Esophagus muscularis mucosa (tissue), 4 donors: Measurements from ENCODE around the gene TFRC. TPM values are rescaled to one million over a fixed set of nuclear protein-coding genes. Genes with fewer than 3 reads are reported as not detected.

ENCODE experiments used
- DNase-seq: peaks from one replicate; pipeline ENCODE4 v3.0.0-alpha.2; 2017; ENCODE audit errors: extremely low spot score
- H3K27ac ChIP-seq, 4 donors: fragments of 200-600 bp; sonication (generic); replicated peaks in 1 of 4; 1 replicate in 3 of 4; 2 replicates in 1 of 4; pipeline ENCODE4 v1.5.1; 2016 to 2019; ENCODE audit warnings: mild to moderate bottlenecking in 1 of 4
- H3K27me3 ChIP-seq, 4 donors: fragments of 200-600 bp; sonication (generic); one replicate each; pipeline versions ENCODE4 v1.5.1 to v1.6.0; 2016 to 2019
- H3K36me3 ChIP-seq, 4 donors: fragments of 200-600 bp; sonication (generic); one replicate each; pipeline ENCODE4 v1.5.1; 2016 to 2019
- H3K4me1 ChIP-seq, 4 donors: fragments of 200-600 bp; sonication (generic); one replicate each; pipeline ENCODE4 v1.5.1; 2016 to 2019
- H3K4me3 ChIP-seq, 4 donors: fragments of 200-600 bp; sonication (generic); 1 replicate in 2 of 4; 2 replicates in 2 of 4; pipeline ENCODE4 v1.5.1; 2016 to 2019; ENCODE audit warnings: mild to moderate bottlenecking in 4 of 4, moderate library complexity in 1 of 4
- H3K9me3 ChIP-seq, 4 donors: fragments of 200-600 bp; sonication (generic); 1 replicate in 3 of 4; 2 replicates in 1 of 4; pipeline ENCODE4 v1.5.1; 2016 to 2019
- EP300 ChIP-seq: sonication (generic); formaldehyde crosslinking; IDR thresholded peaks from one replicate; pipeline ENCODE4 v1.6.1; 2017; ENCODE audit warnings: antibody characterized with exemption
- POLR2A ChIP-seq: fragments of 450-650 bp; IDR thresholded peaks from one replicate; pipeline ENCODE4 v1.6.1; 2017; ENCODE audit warnings: antibody characterized with exemption, moderate library complexity, mild to moderate bottlenecking, low read depth
- POLR2AphosphoS5 ChIP-seq, 2 donors: sonication (generic); formaldehyde crosslinking; IDR thresholded peaks; one replicate each; pipeline ENCODE4 v1.6.1; 2017; ENCODE audit warnings: antibody characterized with exemption in 2 of 2
- WGBS: methylation state at CpG from one replicate; pipeline ENCODE4 v1.1.5; 2018; 5-methylcytosine and 5-hydroxymethylcytosine counted together
- intact Hi-C: fragments of 100-400 bp; cut with DNase I; formaldehyde crosslinking; loops from one replicate; pipeline ENCODE4 v1.15.1; 2023
- total RNA-seq, 4 donors: library from RNA; depleted of rRNA; stranded (reverse); fragments of >200 nt; gene quantifications; one replicate each; pipeline versions ENCODE4 v1.1.0 to v1.2.1, GENCODE V29; 2016
- TF ChIP-seq, protein P1 (sequence below), 3 experiments: fragments of 200-600 bp in 2 of 3; fragments of 450-650 bp in 1 of 3; sonication (generic) in 2 of 3; IDR thresholded peaks; one replicate each; pipeline ENCODE4 v1.5.1; 2017 to 2019; ENCODE audit warnings: antibody characterized with exemption in 3 of 3, mild to moderate bottlenecking in 2 of 3, moderate library complexity in 1 of 3

TFRC gene
- total RNA-seq, 4 donors from 2014 or later, result 47.5 to 81.3 (median 57.7) TPM

DNA sequence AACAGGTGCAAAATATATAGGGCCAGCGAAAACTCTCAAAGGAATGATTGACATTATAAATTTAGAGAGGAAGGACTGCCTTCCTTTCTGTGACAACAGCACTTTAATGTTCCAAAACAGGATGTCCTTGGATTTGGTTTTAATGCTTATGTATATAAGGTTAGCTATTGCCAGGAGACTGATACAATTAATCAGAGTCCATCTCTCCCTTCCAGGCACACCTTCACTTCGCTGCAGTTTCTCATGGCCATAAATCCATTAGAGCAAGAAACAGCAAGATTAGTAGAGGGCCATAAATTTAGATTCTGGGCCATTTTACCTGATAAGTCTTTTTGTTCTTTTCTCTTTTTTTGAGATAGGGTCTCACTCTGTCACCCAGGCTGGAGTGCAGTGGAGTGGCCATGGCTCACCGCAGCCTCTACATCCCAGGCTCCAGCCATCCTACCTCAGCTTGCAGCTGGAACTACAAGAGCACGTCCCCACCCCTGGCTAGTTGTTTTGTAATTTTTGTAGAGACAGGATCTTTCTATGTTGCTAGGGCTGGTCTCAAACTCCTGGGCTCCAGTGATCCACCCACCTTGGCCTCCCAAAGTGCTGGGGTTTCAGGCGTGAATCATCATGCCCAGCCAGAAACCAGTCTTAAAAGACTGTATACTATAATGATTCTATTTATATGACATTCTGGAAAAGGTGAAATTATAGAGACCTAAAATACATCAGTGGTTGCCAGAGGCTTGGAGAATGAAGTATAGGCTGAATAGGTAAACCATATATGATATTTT, 15.7 kb upstream of the TFRC start:
- WGBS, result 79% methylated on average over 5 of the region's 5 CpGs
- Histone ChIP-seq H3K4me3 (no peak overlapping the region), H3K36me3 (no peaks in the 10 kb centered on the region), H3K4me1 (peaks cover 5 to 19% (median 13%) of the 10 kb centered on the region in 4 donors), H3K27ac (no peak overlapping the region), H3K9me3 (no peaks in the 10 kb centered on the region), H3K27me3 (no peaks in the 10 kb centered on the region)
- DNase-seq, result no peak
- TF ChIP-seq, protein P1, sequence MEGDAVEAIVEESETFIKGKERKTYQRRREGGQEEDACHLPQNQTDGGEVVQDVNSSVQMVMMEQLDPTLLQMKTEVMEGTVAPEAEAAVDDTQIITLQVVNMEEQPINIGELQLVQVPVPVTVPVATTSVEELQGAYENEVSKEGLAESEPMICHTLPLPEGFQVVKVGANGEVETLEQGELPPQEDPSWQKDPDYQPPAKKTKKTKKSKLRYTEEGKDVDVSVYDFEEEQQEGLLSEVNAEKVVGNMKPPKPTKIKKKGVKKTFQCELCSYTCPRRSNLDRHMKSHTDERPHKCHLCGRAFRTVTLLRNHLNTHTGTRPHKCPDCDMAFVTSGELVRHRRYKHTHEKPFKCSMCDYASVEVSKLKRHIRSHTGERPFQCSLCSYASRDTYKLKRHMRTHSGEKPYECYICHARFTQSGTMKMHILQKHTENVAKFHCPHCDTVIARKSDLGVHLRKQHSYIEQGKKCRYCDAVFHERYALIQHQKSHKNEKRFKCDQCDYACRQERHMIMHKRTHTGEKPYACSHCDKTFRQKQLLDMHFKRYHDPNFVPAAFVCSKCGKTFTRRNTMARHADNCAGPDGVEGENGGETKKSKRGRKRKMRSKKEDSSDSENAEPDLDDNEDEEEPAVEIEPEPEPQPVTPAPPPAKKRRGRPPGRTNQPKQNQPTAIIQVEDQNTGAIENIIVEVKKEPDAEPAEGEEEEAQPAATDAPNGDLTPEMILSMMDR (IDR thresholded peaks at IDR 0.05), result no peak
- TF ChIP-seq POLR2A (no peak), POLR2AphosphoS5 (IDR thresholded peaks at IDR 0.05) (no peak), EP300 (no peak)
- intact Hi-C loops, result no loop called here

DNA sequence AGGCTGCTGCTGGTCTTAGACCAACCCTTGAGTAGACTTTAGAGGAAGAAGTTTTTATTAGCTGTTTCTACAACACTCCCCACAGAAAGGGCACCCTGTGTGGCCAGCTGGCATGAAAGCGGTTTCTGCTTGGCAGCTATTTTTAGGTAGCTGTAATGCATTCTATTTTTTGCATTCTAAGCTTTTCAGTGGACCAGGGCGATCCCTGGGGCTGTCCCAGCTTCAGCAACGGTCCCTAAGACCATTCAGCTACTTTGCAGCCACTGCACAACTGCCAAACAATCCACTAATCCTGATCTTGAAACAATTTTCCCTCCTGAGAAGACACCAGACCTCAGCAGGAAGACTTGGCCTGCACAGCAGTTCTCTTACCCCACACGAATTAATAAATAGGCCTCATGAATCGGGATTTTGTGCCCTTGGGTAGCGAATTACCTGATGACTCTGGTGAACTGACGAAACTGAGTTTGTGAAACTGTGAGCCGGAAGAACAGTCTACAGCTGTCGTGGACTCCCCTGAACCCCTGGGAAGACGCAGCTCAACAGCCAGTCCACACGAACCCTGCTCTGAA, 14.6 kb upstream of the TFRC start:
- Histone ChIP-seq H3K9me3 (no peaks in the 10 kb centered on the region), H3K4me1 (peaks cover 5 to 19% (median 13%) of the 10 kb centered on the region in 4 donors), H3K4me3 (no peak overlapping the region), H3K27ac (peak overlapping the region; percentile 40 to 57 (median 44)), H3K27me3 (no peaks in the 10 kb centered on the region), H3K36me3 (no peaks in the 10 kb centered on the region)
- peak in 1 of 2 donors; percentile 31 for TF ChIP-seq POLR2AphosphoS5 (IDR thresholded peaks at IDR 0.05)
- no peak for TF ChIP-seq EP300
- no peak for DNase-seq
- intact Hi-C loops, result no loop called here
- WGBS, result 44% methylated on average over 11 of the region's 11 CpGs

DNA sequence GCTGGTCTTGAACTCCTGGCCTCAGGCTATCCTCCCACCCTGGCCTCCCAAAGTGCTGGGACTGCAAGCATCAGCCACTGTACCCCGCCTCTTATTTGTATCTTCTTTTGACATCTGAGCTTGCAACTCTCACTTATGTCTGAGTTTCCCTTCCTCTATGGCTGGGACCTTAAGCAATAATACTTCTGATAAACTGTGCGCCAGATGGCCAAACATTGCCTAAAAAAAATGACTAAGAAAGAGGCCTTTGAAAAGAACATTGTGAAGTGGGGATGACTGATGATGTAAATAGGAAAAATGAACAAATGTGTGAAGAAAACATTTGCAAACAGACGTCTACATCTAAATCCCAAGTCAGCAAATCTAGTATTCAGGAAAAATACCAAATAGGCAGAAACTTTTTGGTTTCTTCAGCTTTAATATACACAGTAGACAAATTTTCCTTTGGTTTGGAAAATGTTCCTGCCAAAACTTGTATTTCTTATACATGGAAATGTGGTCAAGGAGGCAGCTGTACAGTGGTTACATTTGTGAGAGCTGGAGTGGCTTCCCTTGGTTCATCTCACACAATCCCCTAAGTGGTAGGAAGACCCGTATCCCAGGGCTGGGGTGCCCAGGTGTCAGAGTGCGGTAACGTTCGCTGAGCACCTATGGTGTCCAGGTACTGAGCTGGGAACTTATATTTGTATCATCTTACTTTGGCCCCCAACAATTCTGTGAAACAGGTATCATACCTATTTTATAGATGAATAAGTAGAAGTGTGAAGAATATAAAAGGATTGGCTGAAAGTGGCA, 11.6 kb upstream of the TFRC start:
- DNase-seq, result no peak
- Histone ChIP-seq H3K4me1 (peaks cover 5 to 19% (median 13%) of the 10 kb centered on the region in 4 donors), H3K27me3 (no peaks in the 10 kb centered on the region), H3K27ac (peak overlapping the region in 1 of 4 donors; percentile 2), H3K4me3 (no peak overlapping the region), H3K9me3 (no peaks in the 10 kb centered on the region), H3K36me3 (no peaks in the 10 kb centered on the region)
- 63% methylated on average over 7 of the region's 7 CpGs for WGBS
- intact Hi-C loops, result no loop called here
- no peak for TF ChIP-seq EP300
- TF ChIP-seq POLR2A, result no peak
- TF ChIP-seq, protein P1 (IDR thresholded peaks at IDR 0.05), result no peak
- TF ChIP-seq POLR2AphosphoS5 (IDR thresholded peaks at IDR 0.05), result no peak

DNA sequence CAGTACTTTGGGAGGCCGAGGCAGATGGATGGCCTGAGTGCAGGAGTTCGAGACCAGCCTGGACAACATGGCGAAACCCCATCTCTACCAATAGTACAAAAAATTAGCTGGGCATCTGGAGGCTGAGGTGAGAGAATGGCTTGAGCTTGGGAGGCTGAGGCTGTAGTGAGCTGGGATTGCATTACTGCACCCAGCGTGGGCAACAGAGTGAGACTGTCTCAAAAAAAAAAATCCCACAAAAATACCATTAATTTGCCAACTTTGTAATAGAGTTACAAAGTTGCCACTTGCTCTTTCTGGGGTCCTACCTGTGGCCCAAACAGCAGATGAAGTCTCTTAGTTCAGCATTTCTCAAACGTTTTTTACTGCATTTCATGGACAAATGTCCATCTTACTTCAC, 6.0 kb upstream of the TFRC start:
- Histone ChIP-seq H3K27me3 (no peaks in the 10 kb centered on the region), H3K27ac (no peak overlapping the region), H3K9me3 (no peaks in the 10 kb centered on the region), H3K4me1 (no peaks in the 10 kb centered on the region), H3K4me3 (no peak overlapping the region), H3K36me3 (no peaks in the 10 kb centered on the region)
- TF ChIP-seq EP300 (no peak), POLR2AphosphoS5 (IDR thresholded peaks at IDR 0.05) (no peak), POLR2A (no peak)
- TF ChIP-seq, protein P1 (IDR thresholded peaks at IDR 0.05), result no peak
- DNase-seq, result no peak
- 73% methylated on average over 5 of the region's 5 CpGs for WGBS
- intact Hi-C loops, result no loop called here

DNA sequence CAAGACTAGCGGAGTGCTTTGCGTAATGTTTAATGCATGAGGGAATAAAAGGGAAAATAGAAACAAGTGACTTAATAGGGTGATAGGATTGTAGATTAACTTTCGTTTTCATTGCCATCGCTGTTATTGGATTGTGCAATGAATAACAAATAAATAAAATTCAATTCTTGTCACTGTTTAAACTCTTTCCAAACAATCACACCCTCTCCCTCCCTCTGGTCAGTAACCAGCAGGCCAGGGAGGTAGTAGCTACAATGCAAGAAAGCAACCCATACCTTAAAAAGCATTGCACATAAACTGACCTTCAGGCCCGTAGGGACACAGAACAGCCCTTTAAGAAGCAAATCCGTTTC, 705 bp upstream of the TFRC start:
- H3K4me1 ChIP-seq, result peaks cover 23 to 28% (median 26%) of the 10 kb centered on the region in 4 donors
- no peaks in the 10 kb centered on the region for H3K36me3 ChIP-seq
- 66% methylated on average over 6 of the region's 6 CpGs for WGBS
- DNase-seq, result no peak
- H3K9me3 ChIP-seq, result no peaks in the 10 kb centered on the region
- H3K4me3 ChIP-seq, result peak overlapping the region; percentile 85 to 95 (median 92)
- TF ChIP-seq POLR2A (no peak), POLR2AphosphoS5 (IDR thresholded peaks at IDR 0.05) (no peak), EP300 (no peak)
- TF ChIP-seq, protein P1 (IDR thresholded peaks at IDR 0.05), result no peak
- H3K27me3 ChIP-seq, result no peaks in the 10 kb centered on the region
- H3K27ac ChIP-seq, result peak overlapping the region; percentile 96 to 98 (median 98)
- intact Hi-C loops, result no loop called here
